Caco-2 (cell line): ENCODE results near the gene ZIC4. TPM values are rescaled to one million over a fixed set of nuclear protein-coding genes. Genes with fewer than 3 reads are reported as not detected.

ENCODE experiments used
- BruUV-seq: library from RNA; stranded (reverse); fragments of 400-500 nt; replicated peaks from 2 replicates; lab custom pipeline; 2021; lab: Mats Ljungman, UMichigan
- CTCF ChIA-PET: fragments of 300-600 bp; sonication (Branson Sonifier 250); formaldehyde crosslinking; loops from one replicate; lab custom pipeline; 2022; ENCODE audit warnings: antibody characterized with exemption; lab: Charles Lee
- POLR2A ChIA-PET: fragments of 300-600 bp; sonication (Branson Sonifier 250); formaldehyde crosslinking; loops from one replicate; lab custom pipeline; 2022; ENCODE audit warnings: antibody characterized with exemption; lab: Charles Lee
- DNase-seq, 2 experiments: peaks; one replicate each; pipeline versions ENCODE4 v3.0.0 to v3.0.0-alpha.2; 2020 to 2022
- H3K27me3 ChIP-seq: replicated peaks from 2 replicates; pipeline ENCODE4 v1.6.0; 2011; ENCODE audit warnings: low read length; ENCODE audit not compliant: control insufficient read depth, insufficient read depth
- H3K36me3 ChIP-seq: 2 replicates; pipeline ENCODE4 v1.5.1; 2011; ENCODE audit warnings: low read length; ENCODE audit not compliant: control insufficient read depth, insufficient read depth
- H3K4me1 ChIP-seq: fragments of 250-450 bp; sonication (Bioruptor Pico); 2 replicates; pipeline ENCODE4 v1.5.1; 2020; ENCODE audit warnings: mild to moderate bottlenecking
- H3K4me3 ChIP-seq: 2 replicates; pipeline ENCODE4 v1.5.1; 2011; ENCODE audit warnings: low read depth, mild to moderate bottlenecking, control low read depth, low read length
- H3K9me3 ChIP-seq: fragments of 250-450 bp; sonication (Bioruptor Pico); 2 replicates; pipeline ENCODE4 v1.5.1; 2020; ENCODE audit warnings: mild to moderate bottlenecking, moderate library complexity
- H3K27ac Mint-ChIP-seq: one replicate; pipeline ENCODE4 v1.8.0; 2022; ENCODE audit warnings: mixed read lengths; ENCODE audit not compliant: unreplicated experiment
- H3K27me3 Mint-ChIP-seq: one replicate; pipeline ENCODE4 v1.8.0; 2022; ENCODE audit warnings: mixed read lengths; ENCODE audit not compliant: insufficient read depth, unreplicated experiment
- H3K36me3 Mint-ChIP-seq: one replicate; pipeline ENCODE4 v1.8.0; 2022; ENCODE audit warnings: mild to moderate bottlenecking, mixed read lengths; ENCODE audit not compliant: insufficient read depth, unreplicated experiment
- H3K4me1 Mint-ChIP-seq: one replicate; pipeline ENCODE4 v1.8.0; 2022; ENCODE audit warnings: low read depth, mixed read lengths; ENCODE audit not compliant: unreplicated experiment
- H3K4me3 Mint-ChIP-seq: one replicate; pipeline ENCODE4 v1.8.0; 2022; ENCODE audit warnings: mild to moderate bottlenecking, moderate library complexity, mixed read lengths; ENCODE audit not compliant: unreplicated experiment
- H3K9me3 Mint-ChIP-seq: one replicate; pipeline ENCODE4 v1.8.0; 2022; ENCODE audit warnings: mixed read lengths; ENCODE audit not compliant: unreplicated experiment
- intact Hi-C: fragments of 100-400 bp; cut with micrococcal nuclease; formaldehyde crosslinking; loops from one replicate; pipeline ENCODE4 v1.10.0; 2022; ENCODE audit not compliant: unreplicated experiment
- total RNA-seq: library from RNA; stranded (reverse); gene quantifications from 2 replicates; pipeline ENCODE4 v1.2.3, GENCODE V29; 2022
- TF ChIP-seq, protein P1 (sequence below), 2 experiments: fragments of 200-600 bp in 1 of 2; IDR thresholded peaks; 1 replicate in 1 of 2; 2 replicates in 1 of 2; pipeline versions ENCODE4 v1.5.1 to v1.8.0; 2011 to 2022; ENCODE audit warnings: antibody characterized with exemption in 1 of 2, control low read depth in 1 of 2, inconsistent platforms in 1 of 2, low read depth in 1 of 2, low read length in 1 of 2, mild to moderate bottlenecking in 1 of 2, moderate library complexity in 1 of 2; ENCODE audit not compliant: insufficient read depth in 1 of 2, severe bottlenecking in 1 of 2, unreplicated experiment in 1 of 2

The ZIC4 gene
- total RNA-seq, 1 experiment from 2014 or later, result not detected

GRCh38 chr3:147384210-147385058 is 21.9 kb downstream of the ZIC4 start:
- no peak overlapping the region for H3K27ac Mint-ChIP-seq
- no peaks in the 10 kb centered on the region for H3K4me1 Mint-ChIP-seq
- BruUV-seq, result no TSS peak
- Histone ChIP-seq H3K36me3 (no peaks in the 10 kb centered on the region), H3K4me3 (no peak overlapping the region), H3K4me1 (no peaks in the 10 kb centered on the region), H3K9me3 (no peaks in the 10 kb centered on the region), H3K27me3 (no peaks in the 10 kb centered on the region)
- ChIA-PET POLR2A (no interaction called here), CTCF (no interaction called here)
- no peak overlapping the region for H3K4me3 Mint-ChIP-seq
- DNase-seq, result no peak
- no peaks in the 10 kb centered on the region for H3K27me3 Mint-ChIP-seq
- no peaks in the 10 kb centered on the region for H3K36me3 Mint-ChIP-seq
- intact Hi-C loops, result no loop called here
- TF ChIP-seq, protein P1, sequence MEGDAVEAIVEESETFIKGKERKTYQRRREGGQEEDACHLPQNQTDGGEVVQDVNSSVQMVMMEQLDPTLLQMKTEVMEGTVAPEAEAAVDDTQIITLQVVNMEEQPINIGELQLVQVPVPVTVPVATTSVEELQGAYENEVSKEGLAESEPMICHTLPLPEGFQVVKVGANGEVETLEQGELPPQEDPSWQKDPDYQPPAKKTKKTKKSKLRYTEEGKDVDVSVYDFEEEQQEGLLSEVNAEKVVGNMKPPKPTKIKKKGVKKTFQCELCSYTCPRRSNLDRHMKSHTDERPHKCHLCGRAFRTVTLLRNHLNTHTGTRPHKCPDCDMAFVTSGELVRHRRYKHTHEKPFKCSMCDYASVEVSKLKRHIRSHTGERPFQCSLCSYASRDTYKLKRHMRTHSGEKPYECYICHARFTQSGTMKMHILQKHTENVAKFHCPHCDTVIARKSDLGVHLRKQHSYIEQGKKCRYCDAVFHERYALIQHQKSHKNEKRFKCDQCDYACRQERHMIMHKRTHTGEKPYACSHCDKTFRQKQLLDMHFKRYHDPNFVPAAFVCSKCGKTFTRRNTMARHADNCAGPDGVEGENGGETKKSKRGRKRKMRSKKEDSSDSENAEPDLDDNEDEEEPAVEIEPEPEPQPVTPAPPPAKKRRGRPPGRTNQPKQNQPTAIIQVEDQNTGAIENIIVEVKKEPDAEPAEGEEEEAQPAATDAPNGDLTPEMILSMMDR (IDR thresholded peaks at IDR 0.05; ENCODE audit: insufficient read depth in 1 of 2, low read depth in 1 of 2, low read length in 1 of 2, severe bottlenecking in 1 of 2, unreplicated experiment in 1 of 2), result no peak
- no peaks in the 10 kb centered on the region for H3K9me3 Mint-ChIP-seq

DNA sequence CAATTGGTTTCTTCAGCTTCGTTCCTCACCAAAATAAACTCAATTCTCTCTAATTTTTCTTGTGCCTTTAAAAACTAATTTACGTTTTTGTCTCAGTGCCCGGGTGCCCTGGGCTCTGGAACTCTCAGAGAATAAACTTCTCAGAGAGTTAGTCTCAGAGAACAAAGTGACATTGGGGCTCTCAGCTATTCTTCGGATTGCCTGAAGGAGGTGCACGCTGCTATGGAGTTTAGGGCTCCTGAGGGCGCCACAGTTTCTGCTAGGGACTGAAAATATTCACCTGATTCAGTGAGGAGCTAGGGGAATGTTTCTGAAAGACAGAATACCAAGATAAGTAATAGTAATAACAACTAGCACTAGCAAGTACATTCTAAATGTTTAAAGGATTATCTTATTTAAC is 22.7 kb downstream of the ZIC4 start:
- no peak for DNase-seq
- H3K4me1 Mint-ChIP-seq, result no peaks in the 10 kb centered on the region
- H3K36me3 ChIP-seq, result no peaks in the 10 kb centered on the region
- intact Hi-C loops, result no loop called here
- no peak overlapping the region for H3K4me3 ChIP-seq
- BruUV-seq, result no TSS peak
- H3K27ac Mint-ChIP-seq, result no peak overlapping the region
- ChIA-PET CTCF (no interaction called here), POLR2A (no interaction called here)
- H3K36me3 Mint-ChIP-seq, result no peaks in the 10 kb centered on the region
- no peaks in the 10 kb centered on the region for H3K27me3 Mint-ChIP-seq
- H3K9me3 Mint-ChIP-seq, result no peaks in the 10 kb centered on the region
- no peaks in the 10 kb centered on the region for H3K9me3 ChIP-seq
- H3K4me1 ChIP-seq, result no peaks in the 10 kb centered on the region
- TF ChIP-seq, protein P1 (IDR thresholded peaks at IDR 0.05; ENCODE audit: insufficient read depth in 1 of 2, low read depth in 1 of 2, low read length in 1 of 2, severe bottlenecking in 1 of 2, unreplicated experiment in 1 of 2), result no peak
- no peak overlapping the region for H3K4me3 Mint-ChIP-seq
- H3K27me3 ChIP-seq, result no peaks in the 10 kb centered on the region

DNA sequence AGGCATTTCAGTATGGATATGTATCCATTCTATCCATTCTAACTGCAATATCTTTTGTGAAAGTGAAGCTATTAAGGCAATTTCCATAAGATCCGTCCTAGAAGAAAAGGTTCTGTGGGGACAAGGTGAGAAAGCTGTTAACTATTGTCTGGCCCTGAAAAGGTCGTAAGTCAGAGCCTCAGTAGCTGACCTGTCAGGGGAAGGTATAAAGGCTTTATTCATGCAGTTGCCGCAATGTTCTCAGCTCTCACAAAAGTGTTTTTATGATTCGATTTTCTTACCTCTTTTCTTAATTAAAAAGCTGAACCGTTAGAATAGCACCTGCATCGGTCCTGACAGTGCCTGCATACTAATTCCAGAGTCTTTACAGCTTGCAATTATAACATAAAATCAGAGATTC is 24.7 kb downstream of the ZIC4 start:
- H3K27me3 Mint-ChIP-seq, result no peaks in the 10 kb centered on the region
- TF ChIP-seq, protein P1 (IDR thresholded peaks at IDR 0.05; ENCODE audit: insufficient read depth in 1 of 2, low read depth in 1 of 2, low read length in 1 of 2, severe bottlenecking in 1 of 2, unreplicated experiment in 1 of 2), result no peak
- intact Hi-C loops, result no loop called here
- ChIA-PET CTCF (no interaction called here), POLR2A (no interaction called here)
- H3K36me3 Mint-ChIP-seq, result no peaks in the 10 kb centered on the region
- DNase-seq, result no peak
- no peaks in the 10 kb centered on the region for H3K9me3 Mint-ChIP-seq
- Histone ChIP-seq H3K9me3 (no peaks in the 10 kb centered on the region), H3K4me1 (no peaks in the 10 kb centered on the region), H3K36me3 (no peaks in the 10 kb centered on the region), H3K27me3 (no peaks in the 10 kb centered on the region), H3K4me3 (no peak overlapping the region)
- no TSS peak for BruUV-seq
- no peak overlapping the region for H3K4me3 Mint-ChIP-seq
- no peak overlapping the region for H3K27ac Mint-ChIP-seq
- no peaks in the 10 kb centered on the region for H3K4me1 Mint-ChIP-seq
